ENCODE data around the gene NUP160. TPM values are rescaled to one million over a fixed set of nuclear protein-coding genes. Genes with fewer than 3 reads are reported as not detected.

NUP160 gene
- total RNA-seq, 4 donors from 2014 or later, result 5.6 to 44.6 (median 22.1) TPM

- intact Hi-C loops (cut with DNase I; ENCODE audit: low total_unique reads) (loop anchor here (10.0 kb wide), 1 partner anchor 483 kb away; the partner anchor contains the start of gene SPI1), in situ Hi-C loops (cut with MboI; ENCODE audit: low pct_ligation_motif_present in 1 of 4, low pct_unique_long_range_greater_than_20kb in 1 of 4, low sequenced_read_pairs in 3 of 4) (no loop called here)
- Histone ChIP-seq H3K27ac (peak overlapping the region in 3 of 4 donors; percentile 4 to 12 (median 11)), H3K4me3 (no peak overlapping the region), H3K36me3 (no peaks in the 10 kb centered on the region), H3K9me3 (no peaks in the 10 kb centered on the region), H3K27me3 (no peaks in the 10 kb centered on the region), H3K4me1 (peaks cover 0 to 15% (median under 1%) of the 10 kb centered on the region in 4 donors)
- DNase-seq, result no peak
- WGBS, 2 donors (ENCODE audit: low coverage in 1 of 2), result 16 to 24% methylated on average over 7 to 10 of the region's 10 CpGs
- TF ChIP-seq POLR2A (IDR thresholded peaks at IDR 0.05) (no peak), CTCF (IDR thresholded peaks at IDR 0.05) (no peak), POLR2AphosphoS5 (IDR thresholded peaks at IDR 0.05) (no peak), EP300 (IDR thresholded peaks at IDR 0.05; ENCODE audit: low read depth) (no peak)
Observed at GRCh38 chr11:47857892-47858543, 9.9 kb upstream of the NUP160 start.

DNA sequence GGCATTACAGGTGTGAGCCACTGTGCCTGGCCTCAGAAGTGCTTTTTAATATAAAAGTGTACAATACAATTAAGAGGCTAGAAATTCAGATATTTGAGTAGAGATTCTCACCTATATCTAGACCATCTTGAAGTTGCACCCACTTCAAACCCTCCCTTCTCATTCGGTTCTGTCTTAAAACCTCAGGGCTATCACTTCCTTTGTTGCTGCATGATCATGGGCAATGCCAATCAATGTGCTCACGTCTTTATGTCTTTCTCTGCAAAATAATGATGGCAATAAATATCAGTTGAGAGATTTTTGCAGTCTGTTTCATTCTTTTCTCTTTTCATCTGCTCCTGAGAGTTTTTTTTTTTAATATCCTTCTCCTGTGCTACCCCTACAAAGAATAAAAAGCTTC lies 9.3 kb upstream of the NUP160 start:
- 21 to 29% methylated on average over 2 of the region's 2 CpGs for WGBS, 2 donors (ENCODE audit: low coverage in 1 of 2)
- H3K4me3 ChIP-seq, result no peak overlapping the region
- in situ Hi-C loops (cut with MboI; ENCODE audit: low pct_ligation_motif_present in 1 of 4, low pct_unique_long_range_greater_than_20kb in 1 of 4, low sequenced_read_pairs in 3 of 4) (no loop called here), intact Hi-C loops (cut with DNase I; ENCODE audit: low total_unique reads) (loop anchor here (10.0 kb wide), 1 partner anchor 483 kb away; the partner anchor contains the start of gene SPI1)
- H3K36me3 ChIP-seq, result no peaks in the 10 kb centered on the region
- H3K4me1 ChIP-seq, result peaks cover 0 to 15% (median 0%) of the 10 kb centered on the region in 4 donors
- peak overlapping the region in 1 of 4 donors; percentile 4 for H3K27ac ChIP-seq
- no peaks in the 10 kb centered on the region for H3K9me3 ChIP-seq
- no peak for DNase-seq
- TF ChIP-seq CTCF (IDR thresholded peaks at IDR 0.05) (no peak), POLR2AphosphoS5 (IDR thresholded peaks at IDR 0.05) (no peak), POLR2A (IDR thresholded peaks at IDR 0.05) (no peak), EP300 (IDR thresholded peaks at IDR 0.05; ENCODE audit: low read depth) (no peak)
- no peaks in the 10 kb centered on the region for H3K27me3 ChIP-seq

DNA sequence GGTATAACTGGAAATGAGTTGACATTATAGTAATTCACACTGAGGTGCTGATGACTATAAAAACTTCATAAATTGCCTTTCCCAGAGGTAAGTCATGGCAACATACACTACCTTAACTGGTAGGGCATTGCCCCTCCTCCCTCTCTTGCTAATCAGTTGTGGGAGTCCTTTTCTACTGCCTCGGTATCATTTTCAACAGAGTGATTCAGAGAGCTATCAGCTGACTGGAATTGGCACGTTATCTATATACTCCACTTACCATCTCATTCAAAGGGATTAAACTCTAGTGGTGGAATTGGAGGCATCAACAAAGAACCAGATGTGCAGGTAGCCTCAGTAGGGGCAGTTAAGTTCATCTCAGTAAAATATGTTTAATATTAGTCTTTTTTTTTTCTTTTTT lies 8.0 kb upstream of the NUP160 start:
- intact Hi-C loops (cut with DNase I; ENCODE audit: low total_unique reads), result loop anchor here (10.0 kb wide), 1 partner anchor 481 kb away; the partner anchor contains the start of gene SPI1
- Histone ChIP-seq H3K4me3 (no peak overlapping the region), H3K4me1 (peaks cover 0 to 15% (median 0%) of the 10 kb centered on the region in 4 donors), H3K27ac (no peak overlapping the region), H3K27me3 (no peaks in the 10 kb centered on the region), H3K9me3 (no peaks in the 10 kb centered on the region), H3K36me3 (no peaks in the 10 kb centered on the region)
- WGBS, 2 donors (ENCODE audit: low coverage in 1 of 2), result 17 to 47% methylated on average over 1 to 2 of the region's 2 CpGs
- in situ Hi-C loops (cut with MboI; ENCODE audit: low pct_ligation_motif_present in 1 of 4, low pct_unique_long_range_greater_than_20kb in 1 of 4, low sequenced_read_pairs in 3 of 4), result no loop called here
- no peak for TF ChIP-seq POLR2A (IDR thresholded peaks at IDR 0.05)
- no peak for TF ChIP-seq CTCF (IDR thresholded peaks at IDR 0.05)
- TF ChIP-seq EP300 (IDR thresholded peaks at IDR 0.05; ENCODE audit: low read depth), result no peak
- TF ChIP-seq POLR2AphosphoS5 (IDR thresholded peaks at IDR 0.05), result no peak
- DNase-seq, result no peak

DNA sequence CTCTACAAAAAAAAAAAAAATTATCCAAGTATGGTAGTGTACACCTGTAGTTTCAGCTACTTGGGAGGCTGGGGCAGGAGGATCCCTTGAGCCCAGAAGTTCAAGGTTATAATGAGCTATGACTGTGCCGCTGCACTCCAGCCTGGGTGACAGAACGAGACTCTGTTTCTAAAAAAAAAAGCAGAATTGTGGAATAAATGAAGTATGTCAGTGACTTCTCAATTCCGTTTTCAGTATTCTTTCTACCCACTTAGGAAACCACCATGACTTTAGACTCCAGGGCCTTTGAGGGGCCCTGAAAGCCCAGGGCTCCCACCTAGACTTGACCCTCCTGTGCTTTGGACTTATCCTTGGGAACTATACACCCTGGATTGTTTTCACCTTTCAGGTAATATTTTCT lies 6.5 kb upstream of the NUP160 start:
- H3K36me3 ChIP-seq, result no peaks in the 10 kb centered on the region
- in situ Hi-C loops (cut with MboI; ENCODE audit: low pct_ligation_motif_present in 1 of 4, low pct_unique_long_range_greater_than_20kb in 1 of 4, low sequenced_read_pairs in 3 of 4) (no loop called here), intact Hi-C loops (cut with DNase I; ENCODE audit: low total_unique reads) (loop anchor here (10.0 kb wide), 1 partner anchor 480 kb away; the partner anchor contains the start of gene SPI1)
- H3K9me3 ChIP-seq, result no peaks in the 10 kb centered on the region
- TF ChIP-seq CTCF (IDR thresholded peaks at IDR 0.05) (no peak), POLR2AphosphoS5 (IDR thresholded peaks at IDR 0.05) (no peak), POLR2A (IDR thresholded peaks at IDR 0.05) (no peak), EP300 (IDR thresholded peaks at IDR 0.05; ENCODE audit: low read depth) (no peak)
- no peak for DNase-seq
- H3K27me3 ChIP-seq, result no peaks in the 10 kb centered on the region
- WGBS, 2 donors (ENCODE audit: low coverage in 1 of 2), result 74 to 100% methylated on average over 1 to 3 of the region's 3 CpGs
- peaks cover 0 to 15% (median 0%) of the 10 kb centered on the region in 4 donors for H3K4me1 ChIP-seq
- no peak overlapping the region for H3K4me3 ChIP-seq
- H3K27ac ChIP-seq, result no peak overlapping the region
